HG03280 (cell line): ENCODE measurements around the gene SOX12.
"Not testable (repeated sequence)": the region's sequence is repeated elsewhere in the genome, so short reads cannot be mapped to it uniquely, and the experiment has no call there.

ENCODE experiments used
- ATAC-seq: cut with Tn5 transposase; IDR thresholded peaks from one replicate; pipeline ENCODE4 v1.9.1; 2021; ENCODE audit warnings: mild to moderate bottlenecking, moderate library complexity; ENCODE audit not compliant: unreplicated experiment

SOX12 gene

GRCh38 chr20:362271-363254 lies 37.2 kb downstream of the SOX12 start:
- ATAC-seq: no peak

- no peak for ATAC-seq
These were observed 38.1 kb downstream of the SOX12 start for GRCh38 chr20:363319-364078.

GRCh38 chr20:364905-365794 lies 39.8 kb downstream of the SOX12 start:
- ATAC-seq: no peak

- no peak for ATAC-seq
These were observed 40.8 kb downstream of the SOX12 start for GRCh38 chr20:366041-366718.

GRCh38 chr20:366719-367485 lies 41.5 kb downstream of the SOX12 start:
- ATAC-seq: no peak

GRCh38 chr20:367486-367887 lies 42.1 kb downstream of the SOX12 start:
- no peak for ATAC-seq

- no peak for ATAC-seq
These were observed 43.6 kb downstream of the SOX12 start for GRCh38 chr20:368915-369314.

- no peak for ATAC-seq
These were observed 44.8 kb downstream of the SOX12 start for GRCh38 chr20:370151-370600.

GRCh38 chr20:370977-371754 lies 45.8 kb downstream of the SOX12 start:
- ATAC-seq: no peak

GRCh38 chr20:371755-372542 lies 46.6 kb downstream of the SOX12 start:
- no peak for ATAC-seq

- not testable (repeated sequence) for ATAC-seq
These were observed 47.3 kb downstream of the SOX12 start for GRCh38 chr20:372543-373082.

GRCh38 chr20:373171-373890 lies 48.0 kb downstream of the SOX12 start:
- no peak for ATAC-seq

GRCh38 chr20:375265-375889 lies 50.0 kb downstream of the SOX12 start:
- ATAC-seq: no peak

GRCh38 chr20:376089-376488 lies 50.7 kb downstream of the SOX12 start:
- ATAC-seq: no peak

- ATAC-seq: no peak
These were observed 51.4 kb downstream of the SOX12 start for GRCh38 chr20:376750-377149.

- ATAC-seq: not testable (repeated sequence)
These were observed 52.2 kb downstream of the SOX12 start for GRCh38 chr20:377578-377977.

GRCh38 chr20:378961-379336 lies 53.6 kb downstream of the SOX12 start:
- no peak for ATAC-seq
